ENCODE data around the gene DR1. TPM values are rescaled to one million over a fixed set of nuclear protein-coding genes. Genes with fewer than 3 reads are reported as not detected.

DR1 gene
- total RNA-seq, 1 donor from 2014 or later = 76.9 TPM

- Histone ChIP-seq H3K4me3 (ENCODE audit: insufficient read depth, low read depth, low read length) (no peak overlapping the region), H3K9ac (ENCODE audit: low read length) (no peak overlapping the region), H4K20me1 (ENCODE audit: insufficient read depth, low read length) (no peaks in the 10 kb centered on the region), H2AFZ (ENCODE audit: low read depth, low read length) (no peak overlapping the region), H3K9me3 (ENCODE audit: insufficient read depth, low read depth, low read length) (no peaks in the 10 kb centered on the region), H3K36me3 (ENCODE audit: insufficient read depth, low read length) (no peaks in the 10 kb centered on the region), H3K27ac (ENCODE audit: low read depth, low read length) (no peak overlapping the region), H3K4me2 (ENCODE audit: low read length) (no peak overlapping the region), H3K27me3 (ENCODE audit: insufficient read depth, low read length) (no peaks in the 10 kb centered on the region), H3K79me2 (ENCODE audit: insufficient read depth, low read length) (no peaks in the 10 kb centered on the region), H3K4me1 (ENCODE audit: insufficient read depth, low read length) (peaks cover 6% of the 10 kb centered on the region)
- FAIRE-seq (no peak), DNase-seq (ENCODE audit: low read depth) (peak; percentile 12)
- H3K27me3 Mint-ChIP-seq (ENCODE audit: low read depth, unreplicated experiment) = no peaks in the 10 kb centered on the region
- peak overlapping the region; percentile 2 for H3K4me3 Mint-ChIP-seq (ENCODE audit: unreplicated experiment)
- H3K9me3 Mint-ChIP-seq (ENCODE audit: unreplicated experiment) = no peaks in the 10 kb centered on the region
- H3K4me1 Mint-ChIP-seq (ENCODE audit: low read depth, unreplicated experiment) = peaks cover 19% of the 10 kb centered on the region
- H3K36me3 Mint-ChIP-seq (ENCODE audit: low read depth, unreplicated experiment) = peaks cover 1% of the 10 kb centered on the region
- no peak for TF ChIP-seq EZH2 (IDR thresholded peaks at IDR 0.05; ENCODE audit: insufficient read depth, low read length)
- TF ChIP-seq CTCF (IDR thresholded peaks at IDR 0.05; ENCODE audit: insufficient read depth, low read depth, low read length) = no peak
- H3K27ac Mint-ChIP-seq (ENCODE audit: unreplicated experiment) = peak overlapping the region; percentile 1
Observed at GRCh38 chr1:93331412-93331811, 14.3 kb upstream of the DR1 start.

GRCh38 chr1:93332368-93332767 lies 13.3 kb upstream of the DR1 start:
- peaks cover 1% of the 10 kb centered on the region for H3K36me3 Mint-ChIP-seq (ENCODE audit: low read depth, unreplicated experiment)
- no peaks in the 10 kb centered on the region for H3K36me3 ChIP-seq (ENCODE audit: insufficient read depth, low read length)
- no peaks in the 10 kb centered on the region for H3K9me3 ChIP-seq (ENCODE audit: insufficient read depth, low read depth, low read length)
- H3K9me3 Mint-ChIP-seq (ENCODE audit: unreplicated experiment) = no peaks in the 10 kb centered on the region
- TF ChIP-seq CTCF (IDR thresholded peaks at IDR 0.05; ENCODE audit: insufficient read depth, low read depth, low read length) (no peak), EZH2 (IDR thresholded peaks at IDR 0.05; ENCODE audit: insufficient read depth, low read length) (no peak)
- H3K4me3 Mint-ChIP-seq (ENCODE audit: unreplicated experiment) = no peak overlapping the region
- no peak overlapping the region for H3K9ac ChIP-seq (ENCODE audit: low read length)
- H3K27me3 Mint-ChIP-seq (ENCODE audit: low read depth, unreplicated experiment) = no peaks in the 10 kb centered on the region
- DNase-seq (ENCODE audit: low read depth) (no peak), FAIRE-seq (no peak)
- H3K27me3 ChIP-seq (ENCODE audit: insufficient read depth, low read length) = no peaks in the 10 kb centered on the region
- H3K4me2 ChIP-seq (ENCODE audit: low read length) = no peak overlapping the region
- H3K4me1 Mint-ChIP-seq (ENCODE audit: low read depth, unreplicated experiment) = peaks cover 20% of the 10 kb centered on the region
- peaks cover 6% of the 10 kb centered on the region for H3K4me1 ChIP-seq (ENCODE audit: insufficient read depth, low read length)
- no peak overlapping the region for H2AFZ ChIP-seq (ENCODE audit: low read depth, low read length)
- H3K27ac Mint-ChIP-seq (ENCODE audit: unreplicated experiment) = no peak overlapping the region
- no peaks in the 10 kb centered on the region for H3K79me2 ChIP-seq (ENCODE audit: insufficient read depth, low read length)
- H3K27ac ChIP-seq (ENCODE audit: low read depth, low read length) = no peak overlapping the region
- no peak overlapping the region for H3K4me3 ChIP-seq (ENCODE audit: insufficient read depth, low read depth, low read length)
- no peaks in the 10 kb centered on the region for H4K20me1 ChIP-seq (ENCODE audit: insufficient read depth, low read length)

- Mint-ChIP-seq H3K4me1 (ENCODE audit: low read depth, unreplicated experiment) (peaks cover 18% of the 10 kb centered on the region), H3K36me3 (ENCODE audit: low read depth, unreplicated experiment) (no peaks in the 10 kb centered on the region)
Observed at GRCh38 chr1:93338387-93339146, 7.1 kb upstream of the DR1 start.

More at GRCh38 chr1:93338387-93339146, 7.1 kb upstream of the DR1 start:
- no peaks in the 10 kb centered on the region for H3K27me3 Mint-ChIP-seq (ENCODE audit: low read depth, unreplicated experiment)
- DNase-seq (ENCODE audit: low read depth) = peak; percentile 96
- Histone ChIP-seq H4K20me1 (ENCODE audit: insufficient read depth, low read length) (no peaks in the 10 kb centered on the region), H3K4me1 (ENCODE audit: insufficient read depth, low read length) (peaks cover 14% of the 10 kb centered on the region), H3K27me3 (ENCODE audit: insufficient read depth, low read length) (no peaks in the 10 kb centered on the region), H3K36me3 (ENCODE audit: insufficient read depth, low read length) (no peaks in the 10 kb centered on the region), H3K9ac (ENCODE audit: low read length) (peak overlapping the region; percentile 40), H2AFZ (ENCODE audit: low read depth, low read length) (peak overlapping the region; percentile 5), H3K27ac (ENCODE audit: low read depth, low read length) (peak overlapping the region; percentile 75), H3K4me3 (ENCODE audit: insufficient read depth, low read depth, low read length) (peak overlapping the region; percentile 5), H3K9me3 (ENCODE audit: insufficient read depth, low read depth, low read length) (no peaks in the 10 kb centered on the region), H3K4me2 (ENCODE audit: low read length) (peak overlapping the region; percentile 67), H3K79me2 (ENCODE audit: insufficient read depth, low read length) (no peaks in the 10 kb centered on the region)
- H3K27ac Mint-ChIP-seq (ENCODE audit: unreplicated experiment) = peak overlapping the region; percentile 58
- peak; percentile 98 for FAIRE-seq
- no peaks in the 10 kb centered on the region for H3K9me3 Mint-ChIP-seq (ENCODE audit: unreplicated experiment)
- TF ChIP-seq EZH2 (IDR thresholded peaks at IDR 0.05; ENCODE audit: insufficient read depth, low read length) (no peak), CTCF (IDR thresholded peaks at IDR 0.05; ENCODE audit: insufficient read depth, low read depth, low read length) (no peak)
- peak overlapping the region; percentile 17 for H3K4me3 Mint-ChIP-seq (ENCODE audit: unreplicated experiment)
